ENCODE data around the gene HOXA7.

HOXA7 gene

DNA sequence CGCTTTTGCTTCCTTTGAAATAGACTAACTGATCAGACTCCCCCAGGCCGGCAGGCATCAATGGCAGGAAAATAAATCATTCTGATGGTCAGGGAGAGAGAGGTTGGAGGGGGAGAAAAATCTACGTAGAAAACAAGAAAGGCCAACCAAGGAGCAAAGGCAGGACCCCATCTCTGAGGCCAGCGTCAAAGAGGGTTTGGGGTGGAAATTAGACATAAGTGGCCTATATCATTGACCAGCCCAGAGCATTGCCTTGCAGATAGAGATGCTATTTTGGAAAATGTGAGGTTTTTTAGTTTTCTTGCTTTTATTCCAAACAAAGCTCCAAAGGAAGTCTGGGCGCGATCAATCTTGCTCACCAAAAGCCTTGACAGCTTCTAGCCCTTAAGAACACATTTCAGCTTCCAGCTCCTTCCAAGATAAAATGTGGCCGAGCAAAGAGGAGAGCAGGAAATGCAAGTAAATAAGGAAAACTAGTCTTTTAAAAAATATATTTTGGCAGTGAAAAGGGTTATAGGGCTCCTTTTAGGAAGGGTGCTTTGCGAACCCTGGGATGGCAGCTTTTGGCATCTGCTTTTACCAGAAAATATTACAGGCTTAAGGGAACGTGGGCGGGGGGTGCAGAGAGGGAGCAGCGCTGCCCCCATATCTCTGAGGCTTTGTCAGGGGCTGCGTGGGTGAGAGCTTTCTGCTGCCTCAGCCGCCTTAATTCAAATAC, 52.0 kb downstream of the HOXA7 start:
- DNase-seq, result no peak

All from SW 1271 (cell line).